Activated CD8-positive, alpha-beta memory T cell treated with anti-CD3 and anti-CD28 coated beads, Interleukin-2, amount 50 U/mL, for 24 hours (primary cell): Measurements from ENCODE around the gene SENP6.
"Not testable (repeated sequence)": the region's sequence is repeated elsewhere in the genome, so short reads cannot be mapped to it uniquely, and the experiment has no call there.

Source experiments
- DNase-seq: peaks from one replicate; pipeline ENCODE4 v3.0.0-alpha.2; 2020; ENCODE audit errors: extremely low read depth

The SENP6 gene

DNA sequence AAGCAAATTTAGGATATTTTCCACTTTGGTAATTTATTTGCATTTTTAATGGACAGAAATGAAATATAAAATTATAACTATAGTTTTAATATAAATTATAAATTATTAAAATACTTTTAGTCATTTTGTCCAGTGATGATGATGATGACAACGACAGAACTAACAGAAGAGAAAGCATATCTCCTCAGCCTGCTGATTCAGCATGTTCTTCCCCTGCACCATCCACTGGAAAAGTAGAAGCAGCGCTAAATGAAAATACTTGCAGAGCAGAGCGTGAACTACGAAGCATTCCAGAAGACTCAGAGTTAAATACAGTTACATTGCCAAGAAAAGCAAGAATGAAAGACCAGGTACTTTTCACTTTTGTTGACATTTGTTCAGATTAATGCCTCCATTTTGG is 64.9 kb downstream of the SENP6 start:
- DNase-seq, result no peak

DNA sequence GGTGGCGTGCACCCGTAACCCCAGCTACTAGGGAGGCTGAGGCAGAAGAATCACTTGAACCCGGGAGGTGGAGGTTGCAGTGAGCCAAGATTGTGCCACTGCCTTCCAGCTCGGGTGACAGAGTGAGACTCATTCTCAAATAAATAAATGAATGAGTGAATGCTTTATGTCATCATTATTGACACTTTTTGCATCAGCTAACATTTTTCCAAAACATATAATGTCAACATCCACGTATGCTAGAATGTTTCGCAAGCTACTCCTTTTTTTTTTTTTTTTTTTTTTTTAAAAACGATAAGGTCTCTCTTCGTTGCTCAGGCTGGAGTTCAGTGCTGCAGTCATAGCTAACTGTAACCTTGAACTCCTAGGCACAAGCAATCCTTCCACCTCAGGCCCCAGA is 72.2 kb downstream of the SENP6 start:
- no peak for DNase-seq

DNA sequence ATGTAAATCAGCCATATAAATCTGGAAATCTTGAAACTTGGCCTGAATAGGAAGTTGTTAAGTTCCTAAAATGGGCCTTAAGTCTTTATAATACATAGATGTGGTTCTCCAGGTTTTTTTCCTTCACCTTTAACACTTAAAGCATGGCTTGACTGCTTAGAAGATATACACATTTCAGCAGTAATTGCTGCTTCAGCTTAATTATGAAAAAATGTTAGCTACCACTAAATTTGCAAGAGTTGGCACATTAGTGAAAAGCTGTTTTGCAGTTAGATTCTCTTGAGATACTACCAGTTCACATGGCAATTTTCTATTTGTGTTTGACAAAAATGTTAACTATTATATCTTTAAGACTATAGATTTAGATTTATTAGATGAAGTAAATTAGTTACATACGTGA is 74.7 kb downstream of the SENP6 start:
- DNase-seq, result no peak

DNA sequence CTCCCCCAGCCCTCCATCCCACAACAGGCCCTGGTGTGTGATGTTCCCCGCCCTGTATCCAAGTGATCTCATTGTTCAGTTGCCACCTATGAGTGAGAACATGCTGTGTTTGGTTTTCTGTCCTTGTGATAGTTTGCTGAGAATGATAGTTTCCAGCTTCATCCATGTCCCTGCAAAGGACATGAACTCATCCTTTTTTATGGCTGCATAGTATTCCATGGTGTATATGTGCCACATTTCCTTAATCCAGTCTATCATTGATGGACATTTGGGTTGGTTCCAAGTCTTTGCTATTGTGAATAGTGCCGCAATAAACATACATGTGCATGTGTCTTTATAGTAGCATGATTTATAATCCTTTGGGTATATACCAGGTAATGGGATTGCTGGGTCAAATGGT is 80.9 kb downstream of the SENP6 start:
- not testable (repeated sequence) for DNase-seq

DNA sequence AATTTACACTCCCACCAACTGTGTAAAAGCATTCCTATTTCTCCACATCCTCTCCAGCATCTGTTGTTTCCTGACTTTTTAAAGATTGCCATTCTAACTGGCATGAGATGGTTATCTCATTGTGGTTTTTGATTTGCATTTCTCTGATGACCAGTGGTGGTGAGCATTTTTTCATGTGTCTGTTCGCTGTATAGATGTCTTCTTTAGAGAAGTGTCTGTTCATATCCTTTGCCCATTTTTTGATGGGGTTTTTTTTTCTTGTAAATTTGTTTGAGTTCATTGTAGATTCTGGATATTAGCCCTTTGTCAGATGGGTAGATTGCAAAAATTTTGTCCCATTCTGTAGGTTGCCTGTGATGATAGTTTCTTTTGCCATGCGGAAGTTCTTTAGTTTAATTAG is 81.3 kb downstream of the SENP6 start:
- not testable (repeated sequence) for DNase-seq

DNA sequence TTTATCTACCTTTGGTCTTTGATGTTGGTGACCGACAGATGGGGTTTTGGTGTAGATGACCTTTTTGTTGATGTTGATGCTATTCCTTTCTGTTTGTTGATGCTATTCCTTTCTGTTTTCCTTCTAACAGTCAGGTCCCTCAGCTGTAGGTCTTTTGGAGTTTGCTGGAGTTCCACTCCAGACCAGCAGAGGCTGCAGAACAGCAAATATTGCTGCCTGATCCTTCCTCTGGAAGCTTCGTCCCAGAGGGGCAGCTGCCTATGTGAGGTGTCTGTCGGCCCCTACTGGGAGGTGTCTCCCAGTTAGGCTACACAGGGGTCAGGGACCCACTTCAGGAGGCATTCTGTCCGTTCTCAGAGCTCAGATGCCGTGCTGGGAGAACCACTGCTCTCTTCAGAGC is 85.9 kb downstream of the SENP6 start:
- DNase-seq, result not testable (repeated sequence)

DNA sequence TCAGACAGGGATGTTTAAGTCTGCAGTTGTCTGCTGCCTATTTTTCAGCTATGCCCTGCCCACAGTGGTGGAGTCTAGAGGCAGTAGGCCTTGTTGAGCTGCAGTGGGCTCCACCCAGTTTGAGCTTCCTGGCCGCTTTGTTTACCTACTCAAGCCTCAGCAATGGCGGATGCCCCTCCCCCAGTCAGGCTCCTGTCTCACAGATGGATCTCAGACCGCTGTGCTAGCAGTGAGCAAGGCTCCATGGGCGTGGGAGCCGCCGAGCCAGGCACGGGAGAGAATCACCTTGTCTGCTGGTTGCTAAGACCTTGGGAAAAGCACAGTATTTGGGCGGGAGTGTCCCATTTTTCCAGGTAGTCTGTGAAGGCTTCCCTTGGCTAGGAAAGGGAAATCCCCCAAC is 86.3 kb downstream of the SENP6 start:
- DNase-seq, result not testable (repeated sequence)

DNA sequence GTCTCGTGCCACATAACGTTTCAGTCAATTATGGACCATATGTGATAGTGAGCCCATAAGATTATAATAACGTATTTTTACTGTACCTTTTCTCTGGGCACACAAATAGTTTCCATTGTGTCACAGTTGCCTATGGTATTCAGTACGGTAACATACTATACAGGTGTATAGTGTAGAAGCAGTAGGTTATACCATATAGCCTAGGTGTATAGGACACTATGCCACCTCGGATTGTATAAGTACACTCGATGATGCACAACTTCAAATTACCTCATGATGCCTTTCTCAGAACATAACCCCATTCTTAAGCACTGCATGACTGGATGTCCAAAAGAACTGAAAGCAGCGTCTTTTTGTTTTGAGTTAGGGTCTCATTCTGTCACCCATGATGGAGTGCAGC is 87.9 kb downstream of the SENP6 start:
- no peak for DNase-seq

DNA sequence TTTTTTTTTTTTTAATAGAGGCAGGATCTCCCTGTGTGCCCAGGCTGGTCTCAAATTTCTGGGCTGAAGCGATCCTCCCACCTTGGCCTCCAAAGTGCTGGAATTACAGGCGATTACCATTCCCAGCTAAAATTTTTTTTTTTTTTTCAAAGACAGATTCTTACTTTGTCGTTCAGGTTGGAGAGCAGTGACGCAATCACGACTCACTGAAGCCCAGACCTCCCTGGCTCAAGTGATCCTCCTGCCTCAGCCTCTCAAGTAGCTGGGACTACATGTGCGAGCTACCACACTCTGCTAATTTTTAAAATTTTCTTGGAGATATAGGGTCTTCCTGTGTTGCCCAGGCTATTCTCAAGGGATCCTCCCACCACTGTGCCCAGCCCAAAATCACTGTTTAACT is 89.3 kb downstream of the SENP6 start:
- DNase-seq, result no peak

DNA sequence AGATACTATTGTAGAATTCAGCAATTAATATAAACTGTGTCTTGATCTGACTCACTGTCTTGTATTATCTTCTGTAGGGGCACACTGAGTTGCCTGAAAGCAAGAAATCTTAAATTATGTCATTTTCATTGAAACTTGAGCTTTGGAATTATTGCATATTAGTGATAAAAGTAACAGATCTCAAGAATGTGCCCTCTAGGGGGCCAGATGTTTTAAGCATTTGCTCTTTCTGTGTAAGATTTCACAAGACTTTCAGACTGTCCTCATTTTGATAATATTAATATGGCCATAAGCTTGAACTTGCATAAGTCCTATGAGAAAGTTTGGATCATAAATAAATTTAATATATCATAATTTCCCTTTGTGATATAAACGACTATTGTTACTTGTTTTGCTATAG is 91.9 kb downstream of the SENP6 start:
- DNase-seq, result no peak

DNA sequence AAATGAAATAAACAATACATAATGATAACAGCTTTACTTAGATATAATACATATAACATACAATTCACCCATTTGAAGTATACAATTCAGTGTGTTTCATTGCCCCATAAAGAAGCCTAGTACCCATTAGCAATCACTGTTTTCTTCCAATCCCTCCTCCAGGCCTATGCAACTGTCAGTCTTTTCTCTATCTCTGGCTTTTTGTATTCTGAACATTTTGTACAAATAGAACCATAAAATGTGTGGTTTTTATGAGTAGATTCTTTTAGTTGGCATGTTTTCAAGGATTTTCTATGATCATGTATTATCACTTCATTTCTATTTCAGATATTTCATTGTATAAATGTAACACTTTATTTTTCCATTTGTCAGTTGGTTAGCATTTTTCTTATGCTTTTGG is 92.7 kb downstream of the SENP6 start:
- DNase-seq, result no peak

DNA sequence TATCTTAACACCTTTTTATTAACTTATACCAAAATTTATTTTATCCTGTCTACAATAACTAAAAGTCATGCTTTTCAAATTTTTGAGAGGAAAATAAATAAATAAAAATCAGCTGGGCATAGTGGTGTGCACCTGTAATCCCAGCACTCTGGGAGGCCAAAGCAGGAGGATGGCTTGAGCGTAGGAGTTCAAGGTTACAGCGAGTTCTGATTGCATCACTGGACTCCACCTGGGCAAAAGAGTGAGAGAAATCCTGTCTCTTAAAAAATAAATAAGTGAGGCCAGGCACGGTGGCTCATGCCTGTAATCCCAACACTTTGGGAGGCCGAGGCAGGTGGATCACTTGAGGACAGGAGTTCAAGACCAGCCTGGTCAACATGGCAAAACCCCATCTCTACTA is 106.7 kb downstream of the SENP6 start:
- DNase-seq, result not testable (repeated sequence)

DNA sequence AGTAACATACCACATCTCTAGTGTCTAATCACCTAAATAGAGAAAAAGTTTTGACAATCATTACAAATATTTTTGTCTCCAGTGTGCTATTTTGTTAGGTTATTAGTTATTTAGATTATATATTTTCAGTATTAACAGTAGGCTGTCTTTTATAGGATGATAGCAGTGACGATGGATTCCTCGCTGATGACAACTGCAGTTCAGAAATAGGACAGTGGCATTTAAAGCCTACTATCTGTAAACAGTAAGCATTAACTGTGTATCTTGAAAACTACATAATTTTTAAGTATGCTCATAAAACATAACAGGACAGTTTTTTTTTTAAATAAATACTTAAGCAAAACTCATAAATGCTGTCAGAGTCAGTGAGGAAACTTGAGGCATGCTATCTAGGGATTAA is 109.5 kb downstream of the SENP6 start:
- DNase-seq, result no peak

DNA sequence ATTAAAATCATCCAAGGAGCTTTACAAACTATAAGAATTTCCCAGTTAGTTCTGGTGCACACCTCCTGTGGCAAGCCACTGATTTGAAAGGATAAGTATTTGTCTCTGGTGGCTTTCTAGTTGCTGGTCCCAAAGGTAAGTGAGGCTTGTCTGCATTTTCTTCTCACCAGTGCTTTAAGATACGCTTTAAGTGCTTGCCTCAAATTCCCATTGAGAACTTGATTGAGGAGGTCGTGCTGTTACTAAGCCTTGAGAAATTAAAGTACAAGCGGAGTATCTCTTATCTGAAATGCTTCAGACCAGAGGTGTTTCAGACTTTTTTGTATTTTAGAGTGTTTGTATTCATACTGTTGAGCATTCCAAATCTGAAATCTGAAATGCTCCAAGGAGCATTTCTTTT is 117.5 kb downstream of the SENP6 start:
- no peak for DNase-seq

DNA sequence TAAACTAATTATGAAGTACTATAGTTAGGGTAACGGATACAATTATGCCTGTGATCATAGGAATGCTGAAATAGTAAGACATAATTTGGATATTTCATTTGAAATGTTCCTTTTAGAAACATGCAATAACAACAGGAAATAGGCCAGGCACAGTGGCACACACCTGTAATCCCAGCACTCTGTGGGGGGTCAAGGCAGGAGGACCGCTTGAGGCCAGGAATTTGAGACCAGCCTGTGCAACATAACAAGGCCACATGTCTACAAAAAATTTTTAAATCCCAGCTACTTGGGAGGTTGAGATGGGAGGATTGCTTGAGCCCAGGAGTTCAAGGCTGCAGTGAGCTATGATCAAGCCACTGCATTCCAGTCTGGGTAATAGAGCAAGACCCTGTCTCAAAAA is 121.7 kb downstream of the SENP6 start:
- DNase-seq, result no peak

DNA sequence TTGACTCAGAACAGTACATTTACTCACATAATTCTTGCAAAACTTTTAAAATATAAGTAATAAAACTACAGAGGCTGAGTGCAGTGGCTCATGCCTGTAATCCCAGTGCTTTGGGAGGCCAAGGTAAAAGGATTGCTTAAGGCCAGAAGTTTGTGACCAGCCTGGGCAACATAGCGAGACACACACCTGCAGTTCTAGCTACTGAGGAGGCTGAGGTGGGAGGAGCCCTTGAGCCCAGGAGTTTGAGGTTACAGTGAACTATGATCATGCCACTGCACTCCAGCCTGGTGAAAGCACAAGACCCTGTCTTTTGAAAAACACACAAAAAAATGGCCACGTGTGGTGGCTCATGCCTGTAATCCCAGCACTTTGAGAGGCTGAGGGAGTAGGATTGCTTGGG is 125.5 kb downstream of the SENP6 start:
- no peak for DNase-seq

DNA sequence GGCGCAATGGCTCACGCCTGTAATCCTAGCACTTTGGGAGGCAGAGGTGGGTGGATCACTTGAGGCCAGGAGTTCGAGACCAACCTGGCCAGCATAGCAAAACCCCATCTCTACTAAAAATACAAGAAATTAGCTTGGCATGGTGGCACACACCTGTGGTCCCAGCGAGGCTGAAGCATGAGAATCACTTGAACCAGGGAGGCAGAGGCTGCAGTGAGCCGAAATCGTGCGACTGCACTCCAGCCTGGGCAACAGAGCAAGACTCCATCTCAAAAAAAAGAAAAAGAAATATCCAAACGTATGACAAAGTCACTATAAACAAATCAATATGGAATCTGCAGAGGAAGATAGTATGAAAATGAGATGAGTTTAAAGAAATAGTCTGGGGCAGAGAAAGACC is 129.3 kb downstream of the SENP6 start:
- DNase-seq, result not testable (repeated sequence)

DNA sequence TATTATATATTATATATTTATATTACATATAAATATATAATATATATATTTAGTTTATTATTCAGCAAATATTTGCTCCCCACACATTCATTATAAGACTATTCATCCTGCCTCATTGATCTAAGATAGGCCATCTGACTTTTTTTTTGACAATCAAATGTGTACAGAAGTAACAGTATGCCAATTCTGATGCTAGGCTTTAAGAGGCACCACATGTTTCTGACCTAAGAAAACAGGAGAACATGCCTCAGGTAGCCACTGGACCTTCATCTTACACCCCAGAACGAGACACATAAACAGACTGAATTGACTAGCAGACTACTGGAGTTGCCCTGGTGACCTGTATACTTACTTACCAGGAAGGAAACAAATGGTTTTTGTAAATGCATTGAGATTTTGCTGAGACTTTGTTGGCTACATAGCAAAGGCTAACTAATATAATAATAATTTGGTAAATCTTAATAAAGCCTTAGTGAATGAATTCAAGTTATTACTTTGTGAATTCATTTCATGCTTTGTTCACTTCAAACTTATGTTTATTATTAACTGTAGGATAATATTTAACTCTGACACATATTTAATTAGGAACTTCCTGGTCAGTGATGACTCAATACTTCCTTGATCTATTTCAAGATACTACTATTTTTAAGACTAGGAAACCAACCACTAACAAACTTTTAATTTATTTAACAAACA is 134.0 kb downstream of the SENP6 start:
- no peak for DNase-seq

DNA sequence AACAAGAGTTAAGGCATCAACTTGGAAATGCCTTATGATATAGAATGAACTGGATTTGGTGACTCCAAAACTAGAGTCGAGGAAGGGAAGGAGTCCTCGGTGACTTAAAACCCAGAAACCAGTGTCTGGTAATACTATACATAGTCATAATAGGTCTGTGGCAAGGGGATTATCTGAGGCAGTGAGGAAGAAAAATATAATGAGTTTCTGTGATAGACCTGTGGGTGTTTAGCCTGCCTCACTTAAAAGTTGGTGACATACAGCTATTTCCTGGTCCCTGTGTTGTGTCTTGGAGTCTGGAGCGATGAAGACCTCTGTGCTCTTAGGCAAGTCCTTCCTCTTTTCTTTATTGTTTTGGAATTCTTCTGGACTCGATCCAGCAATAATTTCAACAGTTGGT is 142.3 kb downstream of the SENP6 start:
- DNase-seq, result no peak

DNA sequence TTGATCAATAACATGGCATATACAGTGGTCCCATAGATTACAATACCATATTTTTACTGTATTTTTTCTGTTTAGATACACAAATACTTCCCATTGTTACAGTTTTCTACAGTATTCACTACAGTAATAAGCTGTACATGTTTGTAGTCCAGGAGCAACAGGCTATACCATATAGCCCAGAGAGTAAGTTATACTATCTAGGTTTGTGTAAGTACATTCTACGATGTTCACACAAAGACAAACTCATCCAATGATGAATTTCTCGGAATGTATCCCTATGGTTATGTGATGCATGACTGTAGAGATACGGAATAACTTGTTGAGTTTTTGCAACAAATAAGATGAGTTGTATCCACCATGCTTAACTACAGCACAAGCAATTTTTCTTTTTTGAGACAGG is 143.7 kb downstream of the SENP6 start:
- no peak for DNase-seq

DNA sequence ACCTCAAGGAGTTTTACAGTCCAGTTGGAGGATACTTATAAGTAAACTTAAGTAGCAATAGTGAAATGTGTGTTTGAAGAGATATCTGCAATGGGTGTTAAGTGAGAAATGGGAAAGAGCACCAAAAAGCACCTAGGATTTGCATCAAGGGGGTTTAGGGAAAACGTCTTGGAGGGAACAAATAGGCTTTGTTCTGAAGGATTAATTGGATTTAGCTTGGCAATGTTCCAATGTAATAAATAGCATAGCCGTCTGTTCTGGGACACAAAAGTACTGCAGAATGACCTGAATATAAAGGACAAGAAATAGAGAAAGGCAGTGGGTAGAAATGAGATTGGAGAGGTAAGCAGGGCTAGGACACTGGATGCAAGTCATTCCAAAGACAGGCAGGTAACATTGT is 144.5 kb downstream of the SENP6 start:
- no peak for DNase-seq

DNA sequence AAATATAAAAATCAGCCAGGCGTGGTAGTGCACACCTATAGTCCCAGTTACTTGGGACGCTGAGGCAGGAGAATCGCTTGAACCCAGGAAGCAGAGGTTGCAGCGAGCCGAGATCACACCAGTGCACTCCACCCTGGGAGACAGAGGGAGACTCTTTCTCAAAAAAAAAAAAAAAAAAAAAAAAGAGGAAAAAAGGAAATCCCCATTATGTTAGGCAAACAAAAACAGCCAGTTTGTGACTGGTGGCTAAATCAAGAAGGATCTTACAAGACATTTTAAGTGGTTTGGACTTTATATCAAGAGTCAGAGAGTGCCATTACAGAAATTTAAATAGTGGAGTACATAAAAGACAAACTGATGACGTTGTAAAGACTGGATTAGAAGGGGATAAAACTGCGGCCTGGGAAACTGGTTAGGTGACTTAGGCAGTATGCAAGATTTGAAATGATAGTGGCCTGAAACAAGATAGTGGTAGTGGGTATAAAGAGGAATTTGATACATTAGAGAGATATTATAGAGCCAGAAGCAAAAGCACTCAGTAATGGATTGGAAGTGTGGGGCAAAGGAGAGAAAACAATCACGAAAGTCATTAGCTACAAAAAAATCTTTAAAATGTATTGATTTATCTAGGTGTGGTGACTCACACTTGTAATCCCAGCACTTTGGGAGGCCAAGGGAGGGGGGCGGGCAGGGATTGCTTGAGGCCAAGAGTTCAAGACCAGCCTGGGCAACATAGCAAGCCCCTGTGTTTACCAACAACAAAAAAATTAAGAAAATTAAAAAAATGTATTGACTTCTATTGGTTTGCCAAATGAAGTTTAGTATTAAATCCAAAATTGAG is 145.7 kb downstream of the SENP6 start:
- DNase-seq, result no peak

DNA sequence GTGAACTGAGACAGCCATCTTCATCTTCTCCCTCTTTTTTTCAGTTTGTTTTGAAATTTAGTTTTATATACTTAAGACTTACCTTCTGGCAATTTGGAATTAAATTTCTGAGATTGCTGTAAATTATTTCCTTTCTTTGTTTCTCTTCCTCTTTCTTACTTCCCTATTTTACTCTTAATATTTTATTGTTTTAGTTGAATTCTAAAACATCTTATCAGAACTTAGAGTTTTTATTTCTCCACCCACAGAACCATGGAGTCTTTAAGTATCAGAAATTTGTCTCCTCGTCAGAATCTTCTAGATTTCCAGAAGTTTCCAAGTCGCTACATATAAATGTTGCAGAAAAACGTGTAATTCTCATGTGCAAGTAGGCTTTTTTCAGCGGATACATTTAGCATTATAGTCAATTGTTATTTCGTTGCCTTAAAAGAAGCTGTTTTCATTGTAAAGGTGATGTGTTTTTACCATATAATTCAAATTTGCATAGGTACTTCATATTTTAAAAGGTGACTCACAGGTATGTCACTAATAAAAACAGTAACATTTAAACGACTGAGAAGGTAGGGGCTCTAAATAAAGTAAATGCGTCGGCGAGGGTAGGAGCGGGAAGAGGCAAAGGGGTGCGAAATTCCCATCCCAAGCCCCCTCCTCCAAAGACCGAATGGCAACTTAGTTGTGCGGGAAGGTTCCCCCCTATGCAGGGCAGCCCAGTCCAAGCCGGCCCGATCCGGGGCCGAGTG is 146.5 kb downstream of the SENP6 start:
- no peak for DNase-seq
